WTC11 (cell line): ENCODE results near the gene PHF5A. TPM values are rescaled to one million over a fixed set of nuclear protein-coding genes. Genes with fewer than 3 reads are reported as not detected.

ENCODE experiments used
- ATAC-seq: fragments of 200-7000 bp; cut with Tn5 transposase; 2 replicates; pipeline ENCODE4 v1.10.0; 2021; ENCODE audit warnings: mild to moderate bottlenecking, moderate library complexity
- CTCF ChIA-PET: fragments of 300-600 bp; sonication (Branson Sonifier 250); formaldehyde crosslinking; loops from one replicate; lab custom pipeline; 2021; ENCODE audit warnings: antibody characterized with exemption; lab: Charles Lee
- POLR2A ChIA-PET: fragments of 350-600 bp; sonication (Branson Sonifier 250); formaldehyde crosslinking; loops from one replicate; lab custom pipeline; 2021; ENCODE audit warnings: antibody characterized with exemption; lab: Charles Lee
- DNase-seq: peaks from one replicate; pipeline ENCODE4 v3.0.0; 2021; ENCODE audit warnings: low spot score
- H3K27ac Mint-ChIP-seq: 2 replicates; pipeline ENCODE4 v1.8.0; 2021; ENCODE audit warnings: mixed read lengths
- H3K27me3 Mint-ChIP-seq: 2 replicates; pipeline ENCODE4 v1.8.0; 2021; ENCODE audit warnings: low read depth, mild to moderate bottlenecking, moderate library complexity, mixed read lengths
- H3K36me3 Mint-ChIP-seq: 2 replicates; pipeline ENCODE4 v1.8.0; 2021; ENCODE audit warnings: mixed read lengths
- H3K4me1 Mint-ChIP-seq: 2 replicates; pipeline ENCODE4 v1.8.0; 2022; ENCODE audit warnings: mixed read lengths
- H3K4me3 Mint-ChIP-seq: 2 replicates; pipeline ENCODE4 v1.8.0; 2021; ENCODE audit warnings: mild to moderate bottlenecking, moderate library complexity, mixed read lengths
- H3K9me3 Mint-ChIP-seq: 2 replicates; pipeline ENCODE4 v1.8.0; 2021; ENCODE audit warnings: mixed read lengths
- FOXP1 ChIP-seq: sonication (generic); formaldehyde crosslinking; IDR thresholded peaks from 2 replicates; pipeline ENCODE4 v1.8.0; 2022; ENCODE audit warnings: missing genetic modification reagents, mild to moderate bottlenecking, moderate library complexity, borderline replicate concordance
- NR2C2 ChIP-seq: sonication (generic); formaldehyde crosslinking; IDR thresholded peaks from 2 replicates; pipeline ENCODE4 v1.8.0; 2022; ENCODE audit warnings: mild to moderate bottlenecking, missing genetic modification reagents
- PRRX2 ChIP-seq: fragments of 250-450 bp; sonication (Bioruptor Pico); IDR thresholded peaks from 2 replicates; pipeline ENCODE4 v1.8.0; 2021; ENCODE audit warnings: mild to moderate bottlenecking
- RELA ChIP-seq: sonication (generic); formaldehyde crosslinking; IDR thresholded peaks from 2 replicates; pipeline ENCODE4 v1.8.1; 2022; ENCODE audit warnings: missing genetic modification reagents, mild to moderate bottlenecking, borderline replicate concordance
- TEAD4 ChIP-seq: sonication (generic); formaldehyde crosslinking; IDR thresholded peaks from 2 replicates; pipeline ENCODE4 v1.8.0; 2022; ENCODE audit warnings: mild to moderate bottlenecking, missing genetic modification reagents
- USF1 ChIP-seq: sonication (generic); formaldehyde crosslinking; IDR thresholded peaks from 2 replicates; pipeline ENCODE4 v1.8.0; 2022; ENCODE audit warnings: mild to moderate bottlenecking, missing genetic modification reagents
- ZBTB21 ChIP-seq: sonication (generic); formaldehyde crosslinking; IDR thresholded peaks from 2 replicates; pipeline ENCODE4 v1.8.1; 2023; ENCODE audit warnings: mild to moderate bottlenecking, missing genetic modification reagents, borderline replicate concordance
- ZNF121 ChIP-seq: sonication (generic); formaldehyde crosslinking; IDR thresholded peaks from 2 replicates; pipeline ENCODE4 v1.8.0; 2023; ENCODE audit warnings: missing genetic modification reagents
- ZNF396 ChIP-seq: fragments of 250-450 bp; sonication (Bioruptor Pico); IDR thresholded peaks from 2 replicates; pipeline ENCODE4 v1.8.0; 2021; ENCODE audit warnings: mild to moderate bottlenecking, moderate library complexity, borderline replicate concordance
- ZNF512 ChIP-seq: sonication (generic); formaldehyde crosslinking; IDR thresholded peaks from 2 replicates; pipeline ENCODE4 v1.8.1; 2022; ENCODE audit warnings: missing genetic modification reagents, borderline replicate concordance
- ZSCAN18 ChIP-seq: fragments of 250-450 bp; sonication (Bioruptor Pico); IDR thresholded peaks from 2 replicates; pipeline ENCODE4 v2.1.2; 2022; ENCODE audit warnings: mild to moderate bottlenecking, moderate library complexity
- total RNA-seq: library from RNA; stranded (reverse); gene quantifications from 3 replicates; pipeline ENCODE4 v1.2.3, GENCODE V29; 2021
- TF ChIP-seq, protein P1 (sequence below): sonication (generic); formaldehyde crosslinking; IDR thresholded peaks from 2 replicates; pipeline ENCODE4 v1.8.0; 2023; ENCODE audit warnings: missing genetic modification reagents, mild to moderate bottlenecking, borderline replicate concordance
- TF ChIP-seq, protein P2 (sequence below): fragments of 250-450 bp; sonication (Bioruptor Pico); IDR thresholded peaks from 2 replicates; pipeline ENCODE4 v1.8.0; 2021; ENCODE audit warnings: mild to moderate bottlenecking

Gene PHF5A
- total RNA-seq, 1 experiment from 2014 or later, result 93.1 TPM

DNA sequence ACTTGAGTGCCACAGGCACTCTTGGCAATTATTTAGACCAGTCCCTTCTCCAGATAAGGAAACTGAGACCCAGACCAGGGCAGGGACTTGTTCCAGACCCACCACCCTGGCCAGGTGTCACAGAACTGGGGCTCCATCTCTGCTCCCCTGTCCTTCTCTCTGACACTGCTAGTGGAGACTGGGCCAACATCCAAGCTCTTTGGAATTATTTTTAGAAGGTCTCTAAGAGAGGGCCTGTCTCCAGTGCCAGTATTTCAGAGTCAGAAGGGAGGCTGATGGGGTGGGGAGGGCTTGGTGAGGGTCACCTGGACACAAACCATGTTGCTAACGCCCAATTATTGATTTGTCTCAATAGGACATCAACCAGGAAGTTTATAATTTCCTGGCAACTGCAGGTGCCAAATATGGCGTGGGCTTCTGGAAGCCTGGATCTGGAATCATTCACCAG, 43.1 kb upstream of the PHF5A start (continued):
- TF ChIP-seq, protein P1, sequence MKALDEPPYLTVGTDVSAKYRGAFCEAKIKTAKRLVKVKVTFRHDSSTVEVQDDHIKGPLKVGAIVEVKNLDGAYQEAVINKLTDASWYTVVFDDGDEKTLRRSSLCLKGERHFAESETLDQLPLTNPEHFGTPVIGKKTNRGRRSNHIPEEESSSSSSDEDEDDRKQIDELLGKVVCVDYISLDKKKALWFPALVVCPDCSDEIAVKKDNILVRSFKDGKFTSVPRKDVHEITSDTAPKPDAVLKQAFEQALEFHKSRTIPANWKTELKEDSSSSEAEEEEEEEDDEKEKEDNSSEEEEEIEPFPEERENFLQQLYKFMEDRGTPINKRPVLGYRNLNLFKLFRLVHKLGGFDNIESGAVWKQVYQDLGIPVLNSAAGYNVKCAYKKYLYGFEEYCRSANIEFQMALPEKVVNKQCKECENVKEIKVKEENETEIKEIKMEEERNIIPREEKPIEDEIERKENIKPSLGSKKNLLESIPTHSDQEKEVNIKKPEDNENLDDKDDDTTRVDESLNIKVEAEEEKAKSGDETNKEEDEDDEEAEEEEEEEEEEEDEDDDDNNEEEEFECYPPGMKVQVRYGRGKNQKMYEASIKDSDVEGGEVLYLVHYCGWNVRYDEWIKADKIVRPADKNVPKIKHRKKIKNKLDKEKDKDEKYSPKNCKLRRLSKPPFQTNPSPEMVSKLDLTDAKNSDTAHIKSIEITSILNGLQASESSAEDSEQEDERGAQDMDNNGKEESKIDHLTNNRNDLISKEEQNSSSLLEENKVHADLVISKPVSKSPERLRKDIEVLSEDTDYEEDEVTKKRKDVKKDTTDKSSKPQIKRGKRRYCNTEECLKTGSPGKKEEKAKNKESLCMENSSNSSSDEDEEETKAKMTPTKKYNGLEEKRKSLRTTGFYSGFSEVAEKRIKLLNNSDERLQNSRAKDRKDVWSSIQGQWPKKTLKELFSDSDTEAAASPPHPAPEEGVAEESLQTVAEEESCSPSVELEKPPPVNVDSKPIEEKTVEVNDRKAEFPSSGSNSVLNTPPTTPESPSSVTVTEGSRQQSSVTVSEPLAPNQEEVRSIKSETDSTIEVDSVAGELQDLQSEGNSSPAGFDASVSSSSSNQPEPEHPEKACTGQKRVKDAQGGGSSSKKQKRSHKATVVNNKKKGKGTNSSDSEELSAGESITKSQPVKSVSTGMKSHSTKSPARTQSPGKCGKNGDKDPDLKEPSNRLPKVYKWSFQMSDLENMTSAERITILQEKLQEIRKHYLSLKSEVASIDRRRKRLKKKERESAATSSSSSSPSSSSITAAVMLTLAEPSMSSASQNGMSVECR, result no peak

DNA sequence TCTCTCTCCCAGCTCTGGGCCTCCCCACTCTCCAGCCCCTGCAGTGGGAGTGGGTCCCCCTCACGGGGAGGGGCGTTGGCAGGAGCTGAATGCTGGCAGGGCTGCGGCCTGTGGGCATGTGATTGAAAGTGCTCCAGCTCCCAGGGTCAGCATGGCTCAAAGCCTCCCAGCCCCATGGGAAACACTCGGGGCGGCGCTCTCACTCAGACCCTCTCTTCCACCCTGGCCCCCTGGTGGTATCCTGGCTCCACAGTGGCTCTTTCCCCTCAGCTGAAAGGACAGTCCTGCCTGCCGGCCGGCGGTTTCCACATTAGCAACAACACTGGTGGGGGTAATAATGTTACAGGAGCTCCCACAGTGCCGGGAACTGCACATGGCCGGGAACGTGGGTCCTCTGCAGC, 40.3 kb upstream of the PHF5A start:
- ATAC-seq, result no peak
- Mint-ChIP-seq H3K4me3 (no peak overlapping the region), H3K27ac (no peak overlapping the region), H3K27me3 (no peaks in the 10 kb centered on the region), H3K36me3 (peaks cover 25% of the 10 kb centered on the region; the same call in 1 of the 2 replicates), H3K9me3 (no peaks in the 10 kb centered on the region), H3K4me1 (peaks cover 21% of the 10 kb centered on the region)
- POLR2A ChIA-PET, result no interaction called here
- TF ChIP-seq, protein P1, result no peak
- TF ChIP-seq, protein P2, sequence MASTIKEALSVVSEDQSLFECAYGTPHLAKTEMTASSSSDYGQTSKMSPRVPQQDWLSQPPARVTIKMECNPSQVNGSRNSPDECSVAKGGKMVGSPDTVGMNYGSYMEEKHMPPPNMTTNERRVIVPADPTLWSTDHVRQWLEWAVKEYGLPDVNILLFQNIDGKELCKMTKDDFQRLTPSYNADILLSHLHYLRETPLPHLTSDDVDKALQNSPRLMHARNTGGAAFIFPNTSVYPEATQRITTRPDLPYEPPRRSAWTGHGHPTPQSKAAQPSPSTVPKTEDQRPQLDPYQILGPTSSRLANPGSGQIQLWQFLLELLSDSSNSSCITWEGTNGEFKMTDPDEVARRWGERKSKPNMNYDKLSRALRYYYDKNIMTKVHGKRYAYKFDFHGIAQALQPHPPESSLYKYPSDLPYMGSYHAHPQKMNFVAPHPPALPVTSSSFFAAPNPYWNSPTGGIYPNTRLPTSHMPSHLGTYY (CRISPR knock-in tag), result no peak
- TF ChIP-seq ZNF512 (no peak), PRRX2 (no peak), USF1 (no peak), ZNF121 (no peak), ZSCAN18 (CRISPR knock-in tag) (no peak), FOXP1 (no peak), NR2C2 (CRISPR knock-in tag) (no peak), ZNF396 (CRISPR knock-in tag) (no peak), RELA (CRISPR knock-in tag) (no peak), ZBTB21 (CRISPR knock-in tag) (no peak), TEAD4 (CRISPR knock-in tag) (no peak)
- DNase-seq, result no peak
- CTCF ChIA-PET, result interaction anchor here (0.7 to 1.4 kb wide), 3 partner anchors 18 to 105 kb away, joined by 3 to 8 read pairs (median 5); no protein-coding TSS in a partner anchor
